Osteocyte (in vitro differentiated cells): Measurements from ENCODE around the gene JDP2. TPM values are rescaled to one million over a fixed set of nuclear protein-coding genes. Genes with fewer than 3 reads are reported as not detected.

Experiments
- DNase-seq: peaks from one replicate; pipeline ENCODE4 v3.0.0; 2021; ENCODE audit warnings: mixed read lengths; ENCODE audit not compliant: unreplicated experiment; ENCODE audit errors: extremely low spot score
- H3K27ac Mint-ChIP-seq: one replicate; pipeline ENCODE4 v1.8.0; 2021; ENCODE audit warnings: mild to moderate bottlenecking, mixed read lengths; ENCODE audit not compliant: unreplicated experiment
- H3K27me3 Mint-ChIP-seq: one replicate; pipeline ENCODE4 v1.8.0; 2021; ENCODE audit warnings: mixed read lengths; ENCODE audit not compliant: unreplicated experiment
- H3K36me3 Mint-ChIP-seq: one replicate; pipeline ENCODE4 v1.8.0; 2021; ENCODE audit warnings: mixed read lengths; ENCODE audit not compliant: unreplicated experiment
- H3K4me1 Mint-ChIP-seq: one replicate; pipeline ENCODE4 v1.8.0; 2021; ENCODE audit warnings: mixed read lengths; ENCODE audit not compliant: unreplicated experiment
- H3K4me3 Mint-ChIP-seq: one replicate; pipeline ENCODE4 v1.8.0; 2021; ENCODE audit warnings: mild to moderate bottlenecking, moderate library complexity, mixed read lengths; ENCODE audit not compliant: unreplicated experiment
- H3K9me3 Mint-ChIP-seq: one replicate; pipeline ENCODE4 v1.8.0; 2021; ENCODE audit warnings: mixed read lengths; ENCODE audit not compliant: unreplicated experiment
- total RNA-seq: library from RNA; stranded (reverse); gene quantifications from 2 replicates; pipeline ENCODE4 v1.2.1, GENCODE V29; 2021
- TF ChIP-seq, protein P1 (sequence below): fragments of 200-600 bp; sonication (generic); IDR thresholded peaks from 2 replicates; pipeline ENCODE4 v1.5.0; 2021; ENCODE audit warnings: antibody characterized with exemption, mild to moderate bottlenecking, moderate library complexity

The JDP2 gene
- total RNA-seq, 1 donor from 2014 or later, result 57.1 TPM

DNA sequence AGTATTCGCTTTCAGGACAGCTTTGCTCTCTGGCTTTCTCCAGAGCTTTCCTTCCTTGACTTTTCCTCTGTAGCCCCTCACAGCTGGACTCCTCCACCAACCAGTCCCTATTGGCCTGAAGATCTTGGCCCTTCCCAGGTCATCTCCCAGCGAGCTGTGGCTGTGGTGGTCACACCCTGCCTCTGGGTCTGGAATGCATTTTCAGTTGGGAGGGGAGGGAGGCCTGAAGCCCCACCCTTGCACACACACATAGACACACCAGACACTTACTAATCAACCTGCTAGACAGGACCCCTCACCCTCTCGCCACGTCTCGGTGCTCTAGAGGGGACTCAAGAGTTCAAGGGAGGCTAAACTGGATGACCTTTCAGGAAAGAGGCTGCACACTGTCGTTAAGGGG, 13.9 kb downstream of the JDP2 start:
- Mint-ChIP-seq H3K4me3 (no peak overlapping the region), H3K27ac (peak overlapping the region; percentile 77), H3K36me3 (peaks cover 55% of the 10 kb centered on the region), H3K27me3 (no peaks in the 10 kb centered on the region), H3K4me1 (peaks cover 38% of the 10 kb centered on the region), H3K9me3 (no peaks in the 10 kb centered on the region)
- DNase-seq, result no peak
- TF ChIP-seq, protein P1, sequence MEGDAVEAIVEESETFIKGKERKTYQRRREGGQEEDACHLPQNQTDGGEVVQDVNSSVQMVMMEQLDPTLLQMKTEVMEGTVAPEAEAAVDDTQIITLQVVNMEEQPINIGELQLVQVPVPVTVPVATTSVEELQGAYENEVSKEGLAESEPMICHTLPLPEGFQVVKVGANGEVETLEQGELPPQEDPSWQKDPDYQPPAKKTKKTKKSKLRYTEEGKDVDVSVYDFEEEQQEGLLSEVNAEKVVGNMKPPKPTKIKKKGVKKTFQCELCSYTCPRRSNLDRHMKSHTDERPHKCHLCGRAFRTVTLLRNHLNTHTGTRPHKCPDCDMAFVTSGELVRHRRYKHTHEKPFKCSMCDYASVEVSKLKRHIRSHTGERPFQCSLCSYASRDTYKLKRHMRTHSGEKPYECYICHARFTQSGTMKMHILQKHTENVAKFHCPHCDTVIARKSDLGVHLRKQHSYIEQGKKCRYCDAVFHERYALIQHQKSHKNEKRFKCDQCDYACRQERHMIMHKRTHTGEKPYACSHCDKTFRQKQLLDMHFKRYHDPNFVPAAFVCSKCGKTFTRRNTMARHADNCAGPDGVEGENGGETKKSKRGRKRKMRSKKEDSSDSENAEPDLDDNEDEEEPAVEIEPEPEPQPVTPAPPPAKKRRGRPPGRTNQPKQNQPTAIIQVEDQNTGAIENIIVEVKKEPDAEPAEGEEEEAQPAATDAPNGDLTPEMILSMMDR, result no peak

DNA sequence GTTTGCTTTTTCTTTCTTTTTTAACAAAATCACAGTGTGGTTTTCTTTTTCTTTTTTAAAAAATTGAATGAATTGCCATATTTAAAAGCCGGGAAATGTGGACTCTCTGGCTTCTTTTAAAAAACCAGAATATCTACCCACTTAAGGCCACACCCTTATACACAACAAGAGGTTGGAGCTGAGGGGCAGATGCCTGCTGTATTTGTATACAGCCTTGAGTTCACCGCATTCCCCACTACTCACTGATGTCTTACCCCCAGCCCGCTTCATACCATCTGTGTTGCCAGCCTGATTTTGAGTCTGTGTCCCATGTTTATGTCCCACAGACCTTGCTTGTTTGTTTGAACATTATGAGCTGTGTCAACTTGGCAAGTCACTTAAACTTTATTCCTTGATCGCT, 14.3 kb downstream of the JDP2 start:
- no peaks in the 10 kb centered on the region for H3K9me3 Mint-ChIP-seq
- no peak for DNase-seq
- H3K27ac Mint-ChIP-seq, result peak overlapping the region; percentile 77
- peaks cover 39% of the 10 kb centered on the region for H3K4me1 Mint-ChIP-seq
- H3K27me3 Mint-ChIP-seq, result no peaks in the 10 kb centered on the region
- H3K36me3 Mint-ChIP-seq, result peaks cover 55% of the 10 kb centered on the region
- H3K4me3 Mint-ChIP-seq, result no peak overlapping the region
- TF ChIP-seq, protein P1, result no peak

DNA sequence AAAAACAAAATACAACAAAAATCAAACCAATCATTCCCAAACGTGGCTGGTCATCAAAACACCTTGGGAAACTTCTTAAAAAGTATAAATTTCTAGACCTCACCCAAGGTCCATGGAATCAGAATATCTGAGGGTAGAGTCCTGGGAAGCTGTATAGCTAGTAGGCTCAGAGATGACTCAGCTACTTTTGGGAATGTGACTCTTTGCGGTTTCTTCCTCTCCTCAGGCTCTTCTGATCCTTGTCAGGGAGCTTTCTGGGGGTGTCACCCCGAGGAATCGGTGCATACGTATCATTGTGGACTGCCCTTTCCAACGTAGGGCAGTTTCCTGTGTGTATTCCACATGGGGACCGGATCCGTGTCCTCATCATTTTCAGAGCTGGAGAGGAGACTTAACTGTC, 14.8 kb downstream of the JDP2 start:
- Mint-ChIP-seq H3K27ac (peak overlapping the region; percentile 77), H3K4me1 (peaks cover 39% of the 10 kb centered on the region), H3K36me3 (peaks cover 58% of the 10 kb centered on the region), H3K9me3 (no peaks in the 10 kb centered on the region), H3K4me3 (no peak overlapping the region), H3K27me3 (no peaks in the 10 kb centered on the region)
- no peak for DNase-seq
- TF ChIP-seq, protein P1, result no peak

DNA sequence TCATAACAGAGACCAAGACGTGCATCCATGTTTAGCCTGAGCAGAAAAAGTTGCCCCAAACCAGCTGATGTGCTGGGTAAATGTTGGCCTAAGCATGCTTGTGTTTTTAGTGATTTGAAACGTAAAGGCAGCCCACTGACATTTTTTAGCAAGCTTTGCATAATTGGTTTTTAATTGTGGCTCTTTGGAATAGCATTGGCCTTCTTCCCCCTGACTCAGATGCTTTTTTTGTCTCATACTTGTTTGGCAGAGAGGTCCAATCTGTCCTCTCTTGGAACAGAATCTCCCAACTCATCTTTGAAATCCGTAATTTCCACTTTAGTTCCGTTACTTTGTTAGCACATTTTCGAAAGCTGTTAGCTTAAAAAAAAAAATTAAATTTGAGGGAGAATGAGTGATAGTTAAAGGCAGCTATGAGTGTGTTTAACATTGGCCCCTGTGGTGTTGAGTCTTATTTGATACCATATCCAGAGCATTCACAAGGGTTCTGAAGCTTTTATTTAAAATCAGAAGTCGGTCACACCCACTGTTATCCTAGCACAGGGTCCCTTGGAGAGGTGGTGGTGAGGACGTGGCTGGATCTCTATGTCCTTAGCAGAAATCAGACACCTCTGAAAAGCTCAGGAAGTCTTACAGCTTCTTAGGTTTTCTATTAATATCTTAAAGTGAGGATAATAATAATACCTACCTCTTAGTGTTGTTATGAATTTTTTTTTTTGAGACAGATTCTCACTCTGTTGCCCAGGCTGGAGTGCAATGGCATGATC, 15.6 kb downstream of the JDP2 start:
- TF ChIP-seq, protein P1, result no peak
- Mint-ChIP-seq H3K4me3 (no peak overlapping the region), H3K36me3 (peaks cover 55% of the 10 kb centered on the region), H3K27ac (no peak overlapping the region), H3K27me3 (no peaks in the 10 kb centered on the region), H3K9me3 (no peaks in the 10 kb centered on the region), H3K4me1 (peaks cover 46% of the 10 kb centered on the region)
- DNase-seq, result no peak

DNA sequence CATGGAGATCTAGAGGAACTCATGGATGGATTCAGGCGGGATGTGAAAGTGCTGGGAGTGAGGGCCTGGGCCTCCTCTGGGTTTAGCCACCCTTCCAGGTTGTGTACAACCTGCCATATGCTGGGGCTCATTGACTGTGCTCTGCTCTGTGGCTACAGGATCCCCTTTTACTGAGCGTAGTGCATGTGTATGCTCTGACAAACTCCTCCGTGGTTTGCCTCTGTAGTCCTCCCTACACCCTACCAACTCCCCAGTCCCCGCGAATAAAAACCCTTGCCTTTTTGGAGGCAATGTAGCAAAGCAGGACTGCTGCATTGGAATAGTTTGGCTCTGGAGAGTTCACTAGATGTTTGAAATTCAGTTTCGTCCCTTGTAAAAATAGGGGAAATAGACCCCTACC, 17.4 kb downstream of the JDP2 start:
- H3K4me1 Mint-ChIP-seq, result peaks cover 62% of the 10 kb centered on the region
- peaks cover 49% of the 10 kb centered on the region for H3K36me3 Mint-ChIP-seq

More for the DNA sequence above, 17.4 kb downstream of the JDP2 start:
- Mint-ChIP-seq H3K27ac (no peak overlapping the region), H3K9me3 (no peaks in the 10 kb centered on the region), H3K27me3 (no peaks in the 10 kb centered on the region), H3K4me3 (no peak overlapping the region)
- TF ChIP-seq, protein P1, result no peak
- no peak for DNase-seq
